GM21390 (cell line): Measurements from ENCODE around the gene ASB5.

ENCODE experiments used
- ATAC-seq: cut with Tn5 transposase; IDR thresholded peaks from one replicate; pipeline ENCODE4 v1.9.1; 2021; ENCODE audit not compliant: unreplicated experiment

The ASB5 gene

DNA sequence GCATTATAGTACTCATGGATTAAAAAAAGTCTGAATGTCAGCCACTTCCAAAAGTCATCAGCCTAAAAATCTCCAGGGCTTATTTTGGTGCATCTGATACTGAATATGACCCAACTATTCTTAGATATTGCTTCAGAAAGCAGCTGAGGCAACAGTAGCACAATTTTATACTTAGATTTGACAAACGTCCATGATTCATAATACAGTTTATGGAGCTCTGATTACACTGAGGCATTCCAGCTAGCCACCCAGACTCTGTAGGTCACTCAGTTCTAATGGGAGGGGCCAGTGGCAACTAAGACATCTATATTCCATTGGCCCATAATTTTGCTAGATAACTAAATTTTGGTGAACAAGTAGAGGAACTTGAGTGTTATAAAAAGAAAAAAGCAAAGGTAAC, 84.0 kb downstream of the ASB5 start:
- no peak for ATAC-seq
